AG20443 (cell line): ENCODE data around the gene DOCK4.
A peak's percentile ranks its signal among the peaks of the same experiment; 100 is the strongest.

ENCODE experiments used
- DNase-seq: peaks from one replicate; pipeline ENCODE4 v3.0.0; 2012; ENCODE audit warnings: low spot score, mixed read lengths

The DOCK4 gene

DNA sequence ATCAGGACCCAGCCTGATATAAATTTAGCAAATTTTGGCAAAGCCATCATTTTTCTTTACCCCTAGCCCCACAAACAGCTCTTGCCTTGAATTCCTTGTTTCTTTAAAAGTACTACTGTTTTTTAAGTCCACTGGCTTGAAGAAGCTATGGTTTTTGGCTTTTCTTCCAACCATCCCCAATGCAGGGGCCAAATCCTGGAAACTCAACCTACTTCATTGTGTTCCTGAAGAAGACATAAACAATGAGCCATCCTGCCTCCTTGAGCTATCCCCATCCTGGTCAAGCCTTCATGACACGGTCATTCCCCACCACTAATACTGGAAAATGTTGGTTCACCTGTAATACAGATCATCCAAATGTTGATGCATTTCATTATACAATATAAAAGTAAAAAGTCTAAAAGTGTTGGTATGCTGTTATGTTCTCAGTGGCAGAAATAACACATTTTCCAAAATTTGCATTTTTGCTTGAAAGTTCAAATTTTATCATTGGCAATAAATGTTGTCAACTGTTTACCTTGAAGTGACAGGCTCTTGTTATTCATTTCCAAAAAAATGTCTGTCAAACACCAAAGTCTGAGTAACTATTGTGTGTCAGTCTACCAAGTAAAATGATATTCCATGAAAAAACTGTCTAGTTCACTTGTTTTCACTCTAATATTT lies 92.2 kb downstream of the DOCK4 start:
- no peak for DNase-seq

DNA sequence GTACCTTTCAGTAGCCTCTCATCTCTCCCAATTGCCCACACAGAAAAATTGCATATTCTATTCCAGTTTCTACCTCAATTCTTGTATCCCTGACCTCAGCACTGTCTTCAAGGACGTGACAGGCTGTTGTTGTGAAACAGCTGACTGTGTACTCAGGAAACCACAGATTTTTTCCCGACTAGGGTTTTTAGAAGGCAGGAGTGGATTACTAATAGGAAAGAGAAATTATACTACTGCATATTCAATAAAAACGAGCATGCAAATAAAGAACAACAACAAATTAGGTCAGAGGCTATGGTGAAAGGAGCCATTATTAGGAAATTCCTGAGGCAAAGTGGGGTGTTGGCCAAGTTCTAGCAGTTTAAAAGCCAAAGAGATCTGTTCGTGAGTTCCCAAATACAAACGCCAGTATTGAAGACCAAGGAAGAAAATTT lies 93.4 kb downstream of the DOCK4 start:
- DNase-seq = peak; percentile 59

DNA sequence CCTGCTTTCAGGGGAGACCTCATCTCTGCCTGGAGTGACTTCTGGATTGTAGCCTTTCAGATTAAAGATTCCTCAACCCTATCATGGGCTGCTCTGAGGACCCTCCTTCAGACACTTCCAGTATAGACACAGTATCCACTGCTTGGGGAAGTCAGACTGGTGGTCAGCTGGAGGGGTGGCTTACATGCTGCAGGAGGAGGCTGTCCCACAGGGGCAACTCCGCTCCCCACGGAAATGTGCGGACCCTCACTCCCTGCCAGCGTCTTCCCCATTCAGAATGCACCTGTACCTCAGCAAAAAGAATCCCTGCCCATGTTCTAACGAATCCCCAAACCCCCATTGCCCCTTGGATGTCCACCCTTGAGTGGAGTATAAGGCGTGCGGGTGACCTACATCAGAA lies 95.5 kb downstream of the DOCK4 start:
- DNase-seq = no peak

DNA sequence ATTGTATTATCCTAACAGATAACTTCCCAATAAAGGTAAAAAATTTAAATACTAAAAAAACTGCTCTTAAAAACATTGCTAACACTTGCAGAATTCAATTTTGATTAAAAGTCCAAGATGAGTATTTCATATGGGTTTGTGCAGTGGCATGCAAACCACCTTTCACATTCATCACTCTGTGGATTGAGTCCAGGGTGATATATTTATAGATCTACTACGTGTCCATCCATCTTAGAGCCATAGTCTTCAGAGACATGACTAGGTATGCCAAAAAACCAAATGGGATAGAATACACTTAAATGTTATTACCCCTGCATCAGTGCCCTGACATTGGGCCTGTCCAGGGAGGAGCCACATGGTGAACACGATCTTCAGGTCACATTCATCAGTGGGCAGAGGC lies 96.0 kb downstream of the DOCK4 start:
- DNase-seq = no peak

DNA sequence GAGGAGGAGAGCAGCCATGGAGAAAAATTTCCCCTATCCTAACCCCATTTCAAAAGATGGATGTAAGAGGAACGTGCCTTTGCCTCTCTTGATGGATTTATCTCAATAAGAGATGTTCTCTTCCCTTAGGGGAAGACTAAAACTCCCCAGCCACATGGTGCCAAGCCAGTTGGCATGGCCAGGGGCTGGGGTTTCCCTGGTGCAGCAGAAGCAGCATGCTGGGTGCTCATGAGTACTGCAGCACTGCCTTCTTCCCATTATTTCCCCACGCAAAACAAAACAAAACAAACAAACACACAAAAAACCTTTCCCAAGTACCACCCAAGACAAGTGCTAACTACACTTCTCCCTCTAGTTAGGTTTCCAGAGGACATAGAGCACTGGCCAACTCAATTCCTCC lies 97.2 kb downstream of the DOCK4 start:
- DNase-seq = no peak

DNA sequence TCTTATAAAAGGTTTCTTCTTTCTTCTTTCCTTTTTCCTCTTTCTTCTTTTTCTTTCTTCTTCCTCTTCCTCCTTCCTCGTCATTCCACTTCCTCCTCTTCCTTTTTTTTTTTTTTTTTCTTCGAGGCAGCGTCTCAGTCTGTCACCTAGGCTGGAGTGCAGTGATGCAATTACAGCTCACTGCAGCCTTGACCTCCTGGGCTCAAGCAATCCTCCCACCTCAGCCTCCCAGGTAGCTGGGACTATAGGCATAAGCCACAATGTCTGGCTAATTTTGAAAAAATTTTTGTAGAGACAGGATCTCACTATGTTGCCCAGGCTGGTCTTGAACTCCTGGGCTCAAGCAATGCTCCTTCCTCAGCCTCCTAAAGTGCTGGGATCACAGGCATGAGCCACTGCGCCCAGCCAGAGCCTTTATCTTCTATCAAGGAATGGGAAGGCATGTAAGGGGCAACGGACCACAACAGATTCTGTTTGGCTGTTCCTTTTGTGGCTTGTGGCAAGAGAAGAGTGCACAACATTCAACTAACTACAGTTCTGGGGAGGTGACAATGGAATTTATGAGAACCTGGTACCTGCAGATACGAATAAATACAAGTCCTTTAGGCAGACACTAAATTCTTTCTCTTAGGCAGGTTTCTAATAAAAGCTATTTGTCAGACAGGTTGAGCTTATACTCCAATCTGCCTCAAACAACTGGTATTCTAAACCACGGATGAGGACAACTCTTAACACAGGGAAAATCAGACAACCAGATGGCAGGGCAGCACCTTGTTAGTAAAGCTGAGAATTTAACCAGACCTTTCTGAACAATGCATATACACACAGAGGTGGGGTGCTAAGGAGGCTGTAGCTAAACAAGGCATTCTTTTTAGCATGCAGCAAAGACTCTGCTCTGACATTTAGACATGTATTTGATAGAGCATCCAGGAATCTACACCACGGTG lies 100.3 kb downstream of the DOCK4 start:
- DNase-seq = no peak

DNA sequence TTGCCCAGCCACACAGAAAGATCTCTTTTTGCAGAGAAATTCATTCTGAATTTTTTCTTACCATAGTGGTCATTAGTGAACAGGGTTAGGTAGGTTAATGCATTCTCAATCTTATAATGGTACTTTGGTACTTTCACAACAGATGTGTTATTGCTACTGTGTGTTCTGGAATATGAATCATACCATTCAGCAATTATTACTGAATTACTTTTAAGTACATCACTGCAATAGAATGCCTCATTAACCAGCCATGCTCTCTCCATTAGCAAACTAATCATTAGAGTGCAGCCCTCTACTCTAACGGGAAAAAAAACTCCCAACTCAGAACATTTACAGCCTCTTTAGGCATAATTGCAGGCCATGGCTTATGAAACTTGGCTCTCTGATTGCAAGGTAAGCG lies 102.1 kb downstream of the DOCK4 start:
- DNase-seq = no peak

DNA sequence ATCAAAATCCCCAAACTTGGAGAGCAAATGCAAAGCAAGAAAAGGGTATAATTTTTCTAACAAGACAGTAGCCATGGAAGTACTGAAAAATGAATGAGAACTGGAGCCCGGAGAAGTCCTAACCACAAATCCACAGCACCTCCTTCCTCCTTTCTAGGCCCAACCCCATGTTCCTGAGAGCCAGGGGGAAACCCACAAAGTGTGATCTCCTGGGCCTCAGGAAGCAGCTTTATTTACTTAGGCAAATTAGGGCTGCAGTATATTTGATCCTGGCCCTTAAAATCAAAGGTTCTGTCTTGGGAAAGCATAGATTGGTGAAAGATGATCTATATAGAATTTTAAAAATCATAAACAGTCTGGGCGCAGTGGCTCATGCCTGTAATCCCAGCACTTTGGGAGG lies 103.0 kb downstream of the DOCK4 start:
- DNase-seq = no peak

DNA sequence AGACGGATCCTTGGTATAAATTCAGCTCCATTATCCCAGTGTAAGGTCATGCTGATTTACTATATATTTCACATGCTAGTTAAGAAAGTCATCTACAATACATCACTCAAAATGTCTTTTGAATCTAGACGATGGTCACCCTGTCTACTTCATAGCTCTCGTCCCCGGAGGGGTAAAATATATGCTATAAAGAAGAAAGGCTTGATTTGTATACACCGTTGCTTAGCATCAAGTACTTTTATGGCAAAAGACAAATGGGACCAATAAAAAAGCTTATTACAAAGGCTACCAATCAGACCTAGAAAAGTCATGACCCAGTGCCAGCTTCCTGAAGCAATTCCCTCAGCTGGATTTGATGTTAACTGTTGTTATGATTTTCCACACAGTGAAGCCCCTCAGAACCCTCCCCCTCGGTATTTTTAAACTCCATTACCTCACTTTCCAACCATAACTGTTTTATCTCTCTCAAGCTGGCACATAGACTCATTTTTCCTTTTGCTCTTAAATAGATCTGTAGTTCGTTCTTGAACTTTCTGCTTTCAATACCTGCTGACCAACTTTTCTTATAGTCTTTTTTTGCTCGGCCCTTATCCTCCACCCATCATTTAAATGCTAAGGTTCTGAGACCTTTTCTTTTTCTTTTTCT lies 104.9 kb downstream of the DOCK4 start:
- DNase-seq = no peak

DNA sequence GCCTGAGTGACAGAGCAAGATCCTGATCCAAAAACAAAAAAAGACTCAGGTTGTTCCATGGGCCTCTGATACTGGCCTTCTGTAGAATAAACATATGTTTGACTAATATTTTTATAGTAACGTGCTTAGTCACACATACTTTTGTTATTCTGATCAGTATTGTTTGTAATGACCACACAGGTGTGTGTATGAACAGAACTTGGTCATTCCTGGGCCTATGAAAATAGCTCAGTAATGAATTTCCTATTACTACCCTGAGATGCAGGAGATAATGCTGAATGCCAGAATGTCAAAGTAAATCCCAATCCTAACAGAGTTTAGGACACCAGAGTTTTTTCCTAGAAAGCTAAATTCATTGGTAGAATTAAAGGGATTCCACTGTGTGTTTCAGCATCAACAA lies 108.7 kb downstream of the DOCK4 start:
- DNase-seq = no peak

DNA sequence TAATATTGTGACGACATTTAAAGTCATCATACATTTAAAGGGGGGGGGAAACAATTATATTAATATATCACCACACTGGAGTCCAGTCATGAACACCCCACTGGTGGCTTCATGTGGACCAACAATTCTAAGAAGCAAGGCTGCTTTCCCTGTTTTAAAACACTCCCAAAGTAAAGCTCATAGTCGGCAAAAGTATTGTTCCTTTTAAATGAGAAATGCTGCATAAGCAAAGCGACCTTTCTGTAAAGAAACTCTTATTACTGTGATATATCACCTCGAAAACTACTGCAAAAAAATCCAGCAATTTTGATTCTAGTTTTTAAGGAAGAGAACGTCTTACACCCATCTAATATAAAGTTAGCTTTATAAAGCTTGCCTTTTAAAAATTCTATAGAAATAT lies 112.8 kb downstream of the DOCK4 start:
- no peak for DNase-seq

DNA sequence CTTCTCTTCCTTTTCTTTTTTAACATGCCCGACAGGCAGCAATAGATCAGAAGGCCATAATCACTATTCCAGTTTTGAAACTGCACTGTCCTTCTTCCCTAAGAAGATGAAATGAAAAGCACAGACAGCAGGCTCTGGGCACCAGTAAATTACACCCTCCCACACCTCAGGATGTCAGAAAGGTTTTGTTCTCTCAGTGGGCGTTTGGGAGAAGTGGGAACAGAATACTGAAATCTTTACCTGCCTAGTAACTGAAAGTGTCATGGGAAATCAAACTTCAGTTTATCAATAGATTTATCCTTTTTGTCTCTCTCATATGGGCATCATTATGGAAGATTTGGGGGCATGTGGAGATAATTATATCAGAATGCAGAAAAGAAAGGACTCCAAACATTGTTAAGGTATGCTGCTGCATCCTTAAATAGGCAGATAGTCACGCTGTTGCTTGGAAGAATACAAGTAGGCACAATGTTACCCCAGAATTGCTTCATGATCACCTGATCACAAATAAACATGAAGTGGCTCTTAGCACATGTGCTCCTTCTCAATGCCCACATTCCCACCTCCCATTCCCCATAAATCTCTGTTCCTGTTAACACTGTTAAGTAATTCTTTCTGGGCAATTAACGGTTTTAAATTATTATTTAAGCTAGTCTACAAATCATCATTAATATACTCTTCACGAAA lies 113.3 kb downstream of the DOCK4 start:
- DNase-seq = no peak

DNA sequence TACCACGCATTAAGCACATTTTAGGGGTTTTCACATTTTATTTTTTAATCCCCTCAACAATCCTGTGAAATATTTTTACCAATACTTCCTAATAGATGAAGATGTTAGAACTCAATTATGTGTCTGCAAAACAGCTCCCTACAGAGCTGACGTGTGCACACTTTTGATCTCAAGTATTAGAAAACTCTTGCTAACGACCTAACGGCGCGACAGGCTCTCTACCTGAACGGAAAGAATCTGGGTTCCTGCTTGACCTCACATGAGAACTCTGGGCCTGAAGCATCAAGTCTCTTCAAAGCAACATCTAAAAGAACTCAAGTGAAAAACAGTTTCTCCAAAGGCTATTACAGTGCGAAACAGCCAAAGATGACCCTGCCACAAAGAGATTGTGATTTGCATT lies 113.9 kb downstream of the DOCK4 start:
- no peak for DNase-seq

DNA sequence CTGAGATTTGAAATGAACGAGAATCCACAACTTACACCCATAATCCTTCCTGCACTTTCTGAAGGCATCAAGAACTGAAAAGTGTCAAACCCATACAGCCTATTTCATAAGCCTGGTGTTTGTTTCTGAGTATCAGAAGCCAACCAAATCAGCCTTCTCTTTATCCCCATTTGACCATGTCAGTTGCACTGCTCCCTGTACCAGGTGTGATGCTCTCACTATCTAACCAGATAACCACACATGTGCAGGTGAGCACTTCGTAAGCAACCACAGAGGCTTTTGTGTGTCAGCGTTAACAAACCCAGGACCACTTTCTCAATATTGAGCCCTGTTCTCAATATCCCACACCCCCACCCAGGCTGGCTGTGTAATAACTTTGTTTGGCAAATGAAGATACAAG lies 114.4 kb downstream of the DOCK4 start:
- no peak for DNase-seq

DNA sequence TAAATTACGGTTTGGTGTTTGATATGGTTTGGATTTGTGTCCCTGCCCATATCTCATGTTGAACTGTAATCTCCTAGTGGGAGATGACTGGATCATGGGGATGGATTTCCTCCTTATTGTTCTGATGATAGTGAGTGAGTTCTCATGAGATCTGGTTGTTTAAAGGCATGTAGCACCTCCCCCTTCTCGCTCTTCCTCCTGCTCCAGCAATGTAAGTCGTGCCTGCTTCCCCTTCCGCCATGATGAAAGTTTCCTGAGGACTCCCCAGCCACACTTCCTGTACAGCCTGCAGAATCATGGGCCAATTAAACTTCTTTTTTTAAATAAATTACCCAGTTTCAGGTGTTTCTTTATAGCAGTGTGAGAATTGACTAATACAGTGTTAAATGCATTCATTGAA lies 116.6 kb downstream of the DOCK4 start:
- DNase-seq = no peak

DNA sequence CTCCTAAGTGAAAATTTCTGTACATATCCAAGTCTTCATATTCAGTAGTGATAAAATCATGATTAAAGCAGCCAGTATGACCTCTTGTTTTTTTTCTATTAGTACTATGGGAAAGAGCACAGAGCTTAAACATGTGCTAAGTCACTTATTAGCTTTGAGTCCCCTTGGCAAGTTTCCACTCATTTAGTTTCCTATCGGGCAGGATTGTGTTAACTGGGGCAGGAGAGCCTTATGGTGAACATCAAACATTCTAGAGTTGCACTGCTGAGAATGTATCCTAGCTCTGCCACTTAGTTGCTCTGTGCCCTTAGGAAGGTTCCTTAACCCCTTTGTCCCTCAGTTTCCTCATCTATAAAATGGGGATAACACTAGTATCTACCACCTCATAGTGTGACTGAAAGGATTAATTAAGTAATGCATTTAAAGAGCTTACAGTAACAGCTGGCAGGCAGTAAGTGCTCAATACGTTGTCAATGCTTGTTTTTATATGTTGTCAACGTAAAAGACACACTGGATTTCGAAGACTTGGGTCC lies 117.6 kb downstream of the DOCK4 start:
- DNase-seq = no peak

DNA sequence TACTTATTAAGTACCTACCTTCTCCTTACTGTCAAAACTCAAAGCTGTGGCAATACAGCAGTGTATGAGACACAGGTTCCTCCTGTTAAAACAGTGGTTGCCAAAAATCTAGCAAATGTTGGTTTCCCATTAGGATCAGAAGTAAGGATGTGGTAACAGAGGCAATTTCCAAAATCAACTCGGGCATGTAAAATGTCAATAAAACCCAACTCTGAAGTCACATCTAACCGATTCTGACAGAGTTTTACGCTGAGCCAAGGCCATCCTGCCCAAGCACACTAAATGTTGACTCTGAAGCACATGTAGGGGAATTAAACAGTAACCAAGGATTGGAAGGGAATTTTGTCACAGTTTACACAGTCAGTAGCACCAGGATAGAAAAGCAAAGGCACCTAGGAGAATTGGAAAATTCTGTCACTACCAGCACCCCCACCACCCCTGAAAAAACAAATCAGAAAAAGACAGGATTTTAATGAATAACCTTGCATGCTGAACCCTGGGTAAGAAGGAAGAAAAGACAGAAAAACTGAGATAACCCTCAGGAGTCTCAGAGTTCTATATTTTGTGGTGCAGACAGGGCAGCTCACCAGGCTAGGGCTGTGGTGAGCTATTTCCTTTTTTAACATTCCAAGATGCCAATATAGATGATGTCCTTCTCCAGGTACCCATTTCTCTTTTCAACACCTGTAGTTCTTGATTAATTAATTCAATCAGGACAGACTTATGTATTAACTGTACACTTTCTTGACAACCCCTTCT lies 119.5 kb downstream of the DOCK4 start:
- DNase-seq = no peak

DNA sequence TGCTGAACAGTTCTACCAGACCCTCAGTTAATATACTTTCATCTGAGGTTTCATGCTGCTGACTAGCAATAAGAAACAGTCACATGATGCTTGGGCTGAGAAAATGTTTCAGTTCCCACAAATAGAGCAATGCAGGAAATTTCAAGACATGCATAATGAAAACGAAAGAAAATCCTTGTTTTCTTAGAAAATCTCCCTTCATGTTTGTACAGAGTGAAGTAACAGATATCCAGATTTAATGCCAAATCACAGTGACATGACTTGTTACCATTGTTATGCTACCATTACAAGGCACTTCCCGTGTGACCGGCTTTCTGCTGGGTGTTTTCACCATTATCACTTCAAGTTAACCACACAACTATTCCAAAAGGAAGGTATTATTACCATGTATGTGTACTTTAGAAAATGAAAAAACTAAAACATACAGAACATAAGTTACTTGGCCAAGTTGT lies 121.7 kb downstream of the DOCK4 start:
- no peak for DNase-seq

DNA sequence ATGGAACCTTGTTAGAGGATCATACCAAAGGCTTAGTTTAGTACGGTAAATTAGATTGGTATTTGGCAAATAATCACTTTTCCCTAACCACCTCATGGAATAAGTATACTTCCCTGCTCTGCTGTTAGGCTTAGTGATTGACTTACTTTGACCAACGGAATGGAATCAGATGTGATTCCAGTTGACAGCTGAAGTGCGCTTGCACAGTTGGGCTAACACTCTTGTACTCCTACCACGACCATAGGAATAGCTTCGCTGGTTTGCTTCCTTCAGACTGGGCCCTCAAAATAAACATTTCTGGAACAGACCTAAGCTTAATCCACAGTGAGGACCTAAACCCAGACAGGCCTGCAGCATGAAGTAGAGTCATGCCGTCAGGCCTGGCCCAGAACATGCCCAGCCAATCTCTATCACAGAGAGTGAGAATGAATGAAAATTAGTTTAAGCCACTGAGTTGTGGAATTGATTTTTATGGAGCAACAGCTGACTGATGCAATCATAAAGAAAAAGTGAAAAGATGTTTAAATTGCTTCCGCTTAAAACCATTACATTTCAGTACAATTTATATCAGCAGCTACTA lies 122.3 kb downstream of the DOCK4 start:
- DNase-seq = no peak

DNA sequence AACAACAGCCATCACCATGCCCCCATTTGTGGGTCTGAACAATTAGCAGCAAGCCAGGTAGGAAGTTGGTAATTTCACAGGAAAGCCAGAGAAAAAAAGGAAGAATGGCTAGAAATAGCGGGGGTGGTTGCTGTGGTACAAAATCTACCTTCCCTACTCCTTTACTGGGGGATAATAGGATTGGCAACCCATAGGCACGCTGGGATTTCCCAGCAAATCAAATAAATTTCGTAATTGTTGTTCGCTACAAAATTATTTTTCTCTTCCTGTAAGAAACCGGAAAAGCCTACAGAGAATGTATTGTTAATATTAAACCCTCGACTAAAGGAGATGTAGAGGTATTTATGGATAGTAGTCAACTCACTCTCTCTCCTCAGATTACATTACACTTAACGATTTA lies 123.9 kb downstream of the DOCK4 start:
- no peak for DNase-seq

DNA sequence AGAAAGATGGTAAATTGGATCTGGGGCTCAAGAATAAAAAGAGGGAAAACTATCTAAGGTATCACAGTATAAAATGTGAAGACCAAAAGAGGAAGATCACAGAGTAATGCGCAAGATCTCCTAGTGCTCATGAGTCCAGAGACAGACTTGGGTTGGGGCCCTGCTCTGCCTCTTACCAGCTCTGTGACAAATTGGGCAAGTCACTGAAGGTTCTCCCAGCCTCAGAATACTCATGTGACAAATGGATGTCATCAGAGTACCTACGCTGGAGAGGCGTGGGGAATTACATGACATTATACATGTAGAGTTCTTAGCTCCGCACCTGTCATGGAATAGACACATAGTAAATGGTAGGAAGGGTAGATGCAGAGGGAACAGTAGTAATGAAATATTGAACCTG lies 124.4 kb downstream of the DOCK4 start:
- no peak for DNase-seq
